Ecto neural progenitor cell (in vitro differentiated cells): ENCODE results near the gene SMC1B.
"Not testable (repeated sequence)": the region's sequence is repeated elsewhere in the genome, so short reads cannot be mapped to it uniquely, and the experiment has no call there.

Experiments
- DNase-seq: peaks from one replicate; pipeline ENCODE4 v3.0.0-alpha.2; 2018; ENCODE audit warnings: low spot score

SMC1B gene

GRCh38 chr22:45298934-45299505, 114.4 kb downstream of the SMC1B start:
- no peak for DNase-seq

GRCh38 chr22:45296628-45297297, 116.6 kb downstream of the SMC1B start:
- no peak for DNase-seq

GRCh38 chr22:45295492-45295891, 117.9 kb downstream of the SMC1B start:
- no peak for DNase-seq

GRCh38 chr22:45295004-45295403, 118.4 kb downstream of the SMC1B start:
- DNase-seq, result not testable (repeated sequence)
